ENCODE measurements around the gene PHETA1. TPM values are rescaled to one million over a fixed set of nuclear protein-coding genes. Genes with fewer than 3 reads are reported as not detected.
"Not testable (repeated sequence)": the region's sequence is repeated elsewhere in the genome, so short reads cannot be mapped to it uniquely, and the experiment has no call there.

PHETA1 gene
- total RNA-seq, 1 donor from 2014 or later = 5.6 TPM

DNA sequence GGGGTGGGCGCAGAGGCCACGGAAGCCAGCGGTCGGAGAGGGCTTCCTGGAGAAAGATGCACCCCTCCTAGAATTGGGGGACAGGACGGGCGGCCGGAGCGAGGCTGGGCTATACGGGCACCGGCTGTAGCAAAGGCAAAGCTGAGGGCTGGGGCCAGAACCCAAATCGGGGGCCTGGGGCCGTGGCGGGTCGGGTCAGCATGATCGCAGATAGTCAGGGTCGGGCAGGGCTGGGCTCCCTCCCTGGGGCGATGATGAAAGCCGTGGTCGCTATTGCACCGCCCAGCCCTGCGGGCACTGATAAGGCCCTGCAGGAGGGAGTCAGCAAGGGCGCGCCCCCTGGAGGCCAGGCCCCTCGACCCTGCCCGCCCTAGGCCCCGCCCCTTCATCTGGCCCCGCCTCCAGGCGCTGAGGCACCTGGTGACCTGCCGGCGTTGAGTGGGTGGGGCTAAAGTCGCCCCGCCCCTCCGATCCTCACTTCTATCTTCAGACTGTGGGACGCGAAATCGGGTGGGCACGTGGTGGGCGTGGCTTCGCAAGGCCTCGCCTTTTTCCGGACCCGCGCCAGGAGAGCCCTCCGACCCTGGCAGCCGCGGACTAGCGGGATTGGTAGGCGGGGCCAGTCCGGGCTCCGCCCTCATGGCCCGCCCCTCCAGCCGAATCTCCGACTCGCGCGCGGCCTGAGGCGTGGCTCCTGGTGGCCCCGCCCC is 36.4 kb upstream of the PHETA1 start:
- intact Hi-C loops (cut with DNase I) = no loop called here
- TF ChIP-seq, protein P1, sequence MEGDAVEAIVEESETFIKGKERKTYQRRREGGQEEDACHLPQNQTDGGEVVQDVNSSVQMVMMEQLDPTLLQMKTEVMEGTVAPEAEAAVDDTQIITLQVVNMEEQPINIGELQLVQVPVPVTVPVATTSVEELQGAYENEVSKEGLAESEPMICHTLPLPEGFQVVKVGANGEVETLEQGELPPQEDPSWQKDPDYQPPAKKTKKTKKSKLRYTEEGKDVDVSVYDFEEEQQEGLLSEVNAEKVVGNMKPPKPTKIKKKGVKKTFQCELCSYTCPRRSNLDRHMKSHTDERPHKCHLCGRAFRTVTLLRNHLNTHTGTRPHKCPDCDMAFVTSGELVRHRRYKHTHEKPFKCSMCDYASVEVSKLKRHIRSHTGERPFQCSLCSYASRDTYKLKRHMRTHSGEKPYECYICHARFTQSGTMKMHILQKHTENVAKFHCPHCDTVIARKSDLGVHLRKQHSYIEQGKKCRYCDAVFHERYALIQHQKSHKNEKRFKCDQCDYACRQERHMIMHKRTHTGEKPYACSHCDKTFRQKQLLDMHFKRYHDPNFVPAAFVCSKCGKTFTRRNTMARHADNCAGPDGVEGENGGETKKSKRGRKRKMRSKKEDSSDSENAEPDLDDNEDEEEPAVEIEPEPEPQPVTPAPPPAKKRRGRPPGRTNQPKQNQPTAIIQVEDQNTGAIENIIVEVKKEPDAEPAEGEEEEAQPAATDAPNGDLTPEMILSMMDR (IDR thresholded peaks at IDR 0.05) = peak in 2 of 3 experiments; percentile 17 to 28
- TF ChIP-seq POLR2AphosphoS5 (IDR thresholded peaks at IDR 0.05; ENCODE audit: insufficient read depth in 1 of 2, low read depth in 1 of 2) (peak in 1 of 2 donors; percentile 45), POLR2A (IDR thresholded peaks at IDR 0.05) (no peak)
- Histone ChIP-seq H3K36me3 (no peaks in the 10 kb centered on the region), H3K4me3 (peak overlapping the region; percentile 72 to 87), H3K4me1 (peaks cover 71% of the 10 kb centered on the region), H3K9me3 (no peaks in the 10 kb centered on the region), H3K27ac (peak overlapping the region; percentile 83), H3K27me3 (no peaks in the 10 kb centered on the region)
- no peak for DNase-seq (ENCODE audit: extremely low spot score in 2 of 2)

DNA sequence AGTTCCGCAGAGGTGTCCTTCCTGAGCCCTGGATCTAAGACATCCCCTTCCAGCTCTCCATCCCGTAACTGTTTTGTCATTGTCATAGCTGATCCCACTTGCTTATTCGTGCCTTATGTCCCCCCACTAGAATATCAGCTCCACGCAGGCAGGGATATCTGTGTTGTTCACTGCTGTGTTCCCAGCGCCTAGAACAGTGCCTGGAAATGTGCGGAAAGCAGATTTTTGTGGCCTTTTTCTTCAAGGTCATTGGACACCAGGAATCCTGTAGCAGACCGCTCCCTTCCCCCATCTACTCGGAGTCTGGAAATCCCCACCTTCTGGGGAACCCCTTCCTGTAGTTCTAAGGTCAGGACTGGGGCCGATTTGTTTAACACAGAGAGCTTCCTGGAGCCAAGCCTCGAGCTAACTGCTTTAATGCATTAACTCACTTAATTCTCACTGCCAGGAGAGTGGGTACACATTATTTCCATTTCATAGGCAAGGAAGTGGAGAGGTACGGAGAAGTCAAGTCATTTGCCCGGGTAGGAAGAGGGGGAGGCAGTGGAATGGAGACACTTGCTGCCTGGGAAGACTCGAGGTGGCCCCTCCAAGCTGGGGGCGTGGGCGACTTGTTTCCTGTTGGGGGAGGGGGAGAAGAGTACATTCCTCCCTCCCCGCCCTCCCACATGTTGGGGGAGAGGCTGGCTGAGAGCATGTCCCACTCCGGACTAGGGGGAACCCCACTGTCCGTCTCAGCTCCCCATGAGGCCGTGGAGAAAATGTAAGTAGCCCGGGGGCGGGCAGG is 35.7 kb upstream of the PHETA1 start:
- no peak for TF ChIP-seq POLR2AphosphoS5 (IDR thresholded peaks at IDR 0.05; ENCODE audit: insufficient read depth in 1 of 2, low read depth in 1 of 2)
- TF ChIP-seq, protein P1 (IDR thresholded peaks at IDR 0.05) = no peak
- no peak for TF ChIP-seq POLR2A (IDR thresholded peaks at IDR 0.05)
- Histone ChIP-seq H3K36me3 (no peaks in the 10 kb centered on the region), H3K4me1 (peaks cover 64% of the 10 kb centered on the region), H3K4me3 (peak overlapping the region; percentile 72 to 87), H3K27ac (peak overlapping the region; percentile 83), H3K27me3 (no peaks in the 10 kb centered on the region), H3K9me3 (no peaks in the 10 kb centered on the region)
- intact Hi-C loops (cut with DNase I) = loop anchor here (5.0 kb wide), 1 partner anchor 43 kb away; no protein-coding TSS in a partner anchor
- no peak for DNase-seq (ENCODE audit: extremely low spot score in 2 of 2)

DNA sequence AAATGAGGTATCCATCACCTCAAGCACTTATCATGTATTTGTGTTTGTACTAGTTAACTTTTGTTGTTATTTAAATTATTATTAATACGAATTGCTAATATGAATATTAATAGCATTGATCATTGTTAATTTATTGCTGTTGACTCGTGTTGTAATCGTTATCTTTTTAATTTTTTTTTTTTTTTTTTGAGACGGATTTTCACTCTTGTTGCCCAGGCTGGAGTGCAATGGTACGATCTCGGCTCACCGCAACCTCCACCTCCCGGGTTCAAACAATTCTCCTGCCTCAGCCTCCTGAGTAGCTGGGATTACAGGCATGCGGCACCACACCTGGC is 33.6 kb upstream of the PHETA1 start:
- not testable (repeated sequence) for H3K9me3 ChIP-seq; DNase-seq (ENCODE audit: extremely low spot score in 2 of 2); H3K36me3 ChIP-seq; H3K27me3 ChIP-seq
- Histone ChIP-seq H3K4me3 (peak overlapping the region; percentile 20 to 25), H3K27ac (peak overlapping the region; percentile 83), H3K4me1 (peaks cover 45% of the 10 kb centered on the region)
- intact Hi-C loops (cut with DNase I) = loop anchor here (5.0 kb wide), 1 partner anchor 45 kb away; no protein-coding TSS in a partner anchor

DNA sequence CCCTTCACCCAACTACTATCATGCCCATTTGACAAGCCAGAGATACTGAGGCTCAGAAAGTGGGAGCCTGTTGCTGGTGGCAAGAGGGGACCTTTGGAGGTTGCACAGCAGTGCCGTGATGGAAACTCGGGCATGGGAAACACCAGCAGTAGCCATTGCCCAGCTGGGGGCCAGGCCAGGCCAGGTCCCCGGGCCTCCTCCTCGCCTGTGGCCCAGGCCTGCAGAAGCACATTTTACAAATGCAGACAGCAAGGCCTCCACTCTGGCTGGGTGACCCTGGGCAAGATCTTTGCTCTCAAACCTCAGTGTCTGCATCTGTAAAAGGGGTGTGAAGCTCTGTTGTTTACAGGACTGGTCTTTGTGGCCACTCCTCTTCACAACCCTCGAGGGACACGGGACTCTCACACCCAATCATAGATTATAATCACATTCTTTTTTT is 32.3 kb upstream of the PHETA1 start:
- Histone ChIP-seq H3K4me1 (peaks cover 44% of the 10 kb centered on the region), H3K4me3 (no peak overlapping the region), H3K27ac (no peak overlapping the region), H3K27me3 (no peaks in the 10 kb centered on the region), H3K36me3 (no peaks in the 10 kb centered on the region), H3K9me3 (no peaks in the 10 kb centered on the region)
- intact Hi-C loops (cut with DNase I) = loop anchor here (5.0 kb wide), 1 partner anchor 46 kb away; no protein-coding TSS in a partner anchor
- TF ChIP-seq, protein P1 (IDR thresholded peaks at IDR 0.05) = no peak
- no peak for TF ChIP-seq POLR2A (IDR thresholded peaks at IDR 0.05)
- TF ChIP-seq POLR2AphosphoS5 (IDR thresholded peaks at IDR 0.05; ENCODE audit: insufficient read depth in 1 of 2, low read depth in 1 of 2) = no peak
- no peak for DNase-seq (ENCODE audit: extremely low spot score in 2 of 2)

DNA sequence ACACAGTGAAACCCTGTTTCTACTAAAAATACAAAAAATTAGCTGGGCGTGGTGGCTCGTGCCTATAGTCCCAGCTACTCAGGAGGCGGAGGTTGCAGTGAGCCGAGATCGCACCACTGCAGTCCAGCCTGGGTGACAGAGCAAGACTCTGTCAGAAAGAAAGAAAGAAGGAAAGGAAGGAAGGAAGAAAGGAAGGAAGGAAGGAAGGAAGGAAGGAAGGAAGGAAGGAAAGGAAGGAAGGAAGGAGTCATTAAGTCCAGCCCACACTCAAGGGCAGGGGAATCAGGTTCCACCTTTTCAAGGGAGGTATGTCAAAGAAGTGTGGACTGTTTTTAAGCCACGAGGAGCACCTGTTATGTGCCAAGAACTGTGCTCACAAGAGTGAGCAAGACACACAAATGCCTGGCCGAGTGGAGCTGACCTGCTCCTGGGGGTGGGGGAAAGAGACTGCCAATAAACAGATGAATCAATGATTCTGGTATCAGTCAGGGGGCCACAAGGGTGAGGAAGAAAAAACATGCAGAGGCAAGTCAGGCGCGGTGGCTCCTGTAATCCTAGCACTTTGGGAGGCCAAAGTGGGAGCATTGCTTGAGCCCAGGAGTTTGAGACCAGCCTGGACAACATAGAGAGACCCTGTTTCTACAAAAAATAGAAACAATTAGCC is 31.0 kb upstream of the PHETA1 start:
- not testable (repeated sequence) for H3K27me3 ChIP-seq; H3K9me3 ChIP-seq; H3K27ac ChIP-seq; DNase-seq (ENCODE audit: extremely low spot score in 2 of 2); H3K4me3 ChIP-seq; H3K36me3 ChIP-seq
- peaks cover 38% of the 10 kb centered on the region for H3K4me1 ChIP-seq
- intact Hi-C loops (cut with DNase I) = loop anchor here (5.0 to 10.0 kb wide), 2 partner anchors 47 to 285 kb away; partner anchors contain the start of genes ACAD10 and BRAP

Measured in vagina (tissue), 2 donors.